ENCODE measurements around the gene IQSEC1. TPM values are rescaled to one million over a fixed set of nuclear protein-coding genes. Genes with fewer than 3 reads are reported as not detected.

Gene IQSEC1
- total and polyA plus RNA-seq, 10 of the 15 experiments (the other 5 are each of a cell fraction or from before 2014, with no cell fraction given), result 0.92 to 55.2 (median 8.5) TPM

DNA sequence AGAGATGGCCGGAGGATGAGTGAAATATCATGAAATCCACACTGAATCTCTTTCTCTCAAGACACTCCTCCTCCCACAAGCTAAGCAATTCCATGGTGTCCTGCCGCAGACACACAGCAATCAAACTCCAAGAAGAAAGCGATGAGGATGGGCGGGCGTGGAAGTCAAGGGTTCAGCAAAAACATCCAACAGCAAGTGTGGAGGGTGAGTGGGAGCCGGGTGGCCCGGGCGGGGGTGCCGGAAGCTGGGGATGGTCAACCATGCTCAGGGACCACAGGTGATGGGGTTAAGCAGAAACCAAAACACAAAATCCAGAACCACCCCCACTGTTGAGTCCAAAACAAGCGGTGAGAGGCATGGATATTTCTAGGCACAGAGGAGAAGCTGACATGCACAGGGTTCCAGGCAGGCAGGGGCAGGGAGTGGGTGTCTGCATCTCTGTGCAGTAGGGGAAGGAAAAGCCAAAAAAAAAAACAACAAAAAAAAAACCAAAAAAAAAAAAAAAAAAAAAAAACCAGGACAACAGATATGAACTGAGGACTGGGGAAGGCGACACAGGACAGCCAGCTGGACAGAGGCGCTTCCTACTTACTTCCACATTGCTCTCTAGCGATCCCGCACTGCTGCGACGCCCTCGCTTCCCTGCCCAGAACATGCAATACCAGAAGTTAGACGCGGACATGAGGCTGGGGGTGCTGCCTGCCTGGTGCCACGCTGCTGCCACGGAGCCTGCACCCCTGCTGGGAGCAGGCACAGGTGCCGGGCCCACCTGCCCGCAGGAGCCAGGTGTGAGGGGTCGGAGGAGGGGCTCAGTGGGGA, 170.8 kb downstream of the IQSEC1 start:
- ChIA-PET POLR2A (no interaction called here), SMC1A (ENCODE audit: uncharacterized antibody, unreplicated experiment) (interaction anchor here (1.0 to 1.1 kb wide), 4 partner anchors 11 to 87 kb away, joined by 3 read pairs; no protein-coding TSS in a partner anchor), CTCF (interaction anchor here (0.8 to 1.5 kb wide), 8 partner anchors 11 to 145 kb away, joined by 3 to 5 read pairs (median 3); no protein-coding TSS in a partner anchor), RAD21 (ENCODE audit: unreplicated experiment) (interaction anchor here (1.2 to 1.3 kb wide), 2 partner anchors 82 to 190 kb away, joined by 3 read pairs; no protein-coding TSS in a partner anchor)
- no peak overlapping the region for H3K4me3 ChIP-seq
- no peaks in the 10 kb centered on the region for H3K27me3 ChIP-seq (replicated peaks in 1 of 2; ENCODE audit: control insufficient read depth in 2 of 2, insufficient read depth in 2 of 2, low read length in 1 of 2)
- H2AFZ ChIP-seq (ENCODE audit: control insufficient read depth, low read depth, low read length), result no peak overlapping the region
- no peaks in the 10 kb centered on the region for H3K9me3 ChIP-seq (replicated peaks; ENCODE audit: control insufficient read depth, insufficient read depth, low read length)
- no peaks in the 10 kb centered on the region for H3K4me1 ChIP-seq (ENCODE audit: control insufficient read depth, insufficient read depth, low read length)
- intact Hi-C loops (cut with micrococcal nuclease; ENCODE audit: unreplicated experiment) (no loop called here), in situ Hi-C loops (cut with MboI) (no loop called here)
- FAIRE-seq (no peak), ATAC-seq (no peak), DNase-seq (ENCODE audit: low read depth, low spot score) (no peak)
- no peaks in the 10 kb centered on the region for H4K20me1 ChIP-seq (ENCODE audit: control insufficient read depth, insufficient read depth)
- BruUV-seq (replicated peaks), result no TSS peak
- TF ChIP-seq NFYB (IDR thresholded peaks at IDR 0.05; ENCODE audit: insufficient read depth, low read depth, low read length) (no peak), RAD51 (IDR thresholded peaks at IDR 0.05) (no peak), SREBF1 (IDR thresholded peaks at IDR 0.05; ENCODE audit: low read length) (no peak), CBX3 (IDR thresholded peaks at IDR 0.05; ENCODE audit: borderline replicate concordance, low read depth) (no peak), TCF3 (IDR thresholded peaks at IDR 0.05; ENCODE audit: borderline replicate concordance, insufficient read depth, low read depth, low read length) (no peak), FOXM1 (IDR thresholded peaks at IDR 0.05; ENCODE audit: low read depth, low read length) (no peak), NFIC (IDR thresholded peaks at IDR 0.05; ENCODE audit: low read depth, low read length) (no peak), SPI1 (IDR thresholded peaks at IDR 0.05; ENCODE audit: borderline replicate concordance, insufficient read depth, low read depth, low read length) (no peak)
- 91% methylated on average over 24 of the region's 24 CpGs for WGBS (ENCODE audit: insufficient coverage, insufficient replicate concordance, low lambda C conversion rate, missing lambda C conversion rate)
- no peaks in the 10 kb centered on the region for H3K79me2 ChIP-seq (ENCODE audit: control insufficient read depth, insufficient read depth, low read length)
- no peak overlapping the region for H3K9ac ChIP-seq (ENCODE audit: control insufficient read depth, insufficient read depth, low read length)
- peaks cover 13 to 18% of the 10 kb centered on the region in 2 experiments; a peak in 3 of 4 replicates for H3K36me3 ChIP-seq (ENCODE audit: control insufficient read depth in 2 of 2, insufficient read depth in 2 of 2, low read length in 1 of 2)
- no peak overlapping the region for H3K4me2 ChIP-seq (ENCODE audit: control insufficient read depth, insufficient read depth)
- no peak overlapping the region for H3K27ac ChIP-seq (ENCODE audit: control insufficient read depth, insufficient read depth)

Data from GM12878 (cell line).